NCI-H345 (cell line): Measurements from ENCODE around the gene KDM4B.

Experiments used
- DNase-seq: peaks from one replicate; lab custom pipeline; 2025; lab: John Stamatoyannopoulos, UW

The KDM4B gene

GRCh38 chr19:5035105-5035761 lies 66.3 kb downstream of the KDM4B start:
- DNase-seq, result no peak

GRCh38 chr19:5035793-5036697 lies 67.1 kb downstream of the KDM4B start:
- DNase-seq, result peak; percentile 32

- DNase-seq, result peak; percentile 78
These were observed 68.0 kb downstream of the KDM4B start for GRCh38 chr19:5036698-5037563.

- peak; percentile 91 for DNase-seq
These were observed 69.0 kb downstream of the KDM4B start for GRCh38 chr19:5037936-5038335.

DNA sequence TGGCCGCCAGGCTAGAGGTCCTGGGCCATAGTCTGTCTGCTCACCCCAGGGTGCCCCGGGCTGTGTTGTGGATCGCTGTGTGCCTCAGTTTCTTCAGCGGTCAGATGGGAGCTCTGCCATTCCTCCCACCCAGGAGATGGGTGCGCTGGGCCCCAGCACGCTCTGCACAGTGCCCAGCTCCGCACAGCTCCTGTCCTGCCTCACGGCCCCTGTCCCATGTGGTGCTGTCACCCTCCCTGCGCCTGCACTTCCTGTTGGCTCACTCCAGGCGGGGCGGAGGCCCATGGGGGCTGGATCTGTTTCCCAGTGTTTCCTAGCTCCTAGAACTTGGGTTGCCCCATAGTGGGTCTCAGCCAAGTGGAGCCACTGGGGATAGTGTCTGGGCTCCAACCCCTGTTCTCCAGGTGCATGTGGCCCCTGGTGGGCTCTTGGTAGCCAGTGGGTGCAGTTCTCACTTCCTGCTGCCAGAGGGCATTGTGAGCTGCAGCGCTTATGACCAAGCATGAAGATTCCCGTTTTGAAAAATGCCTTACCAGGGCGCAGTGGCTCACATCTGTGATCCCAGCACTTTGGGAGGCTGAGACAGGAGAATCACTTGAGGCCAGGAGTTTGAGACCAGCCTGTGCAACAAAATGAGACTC lies 69.8 kb downstream of the KDM4B start:
- DNase-seq, result peak; percentile 10

DNA sequence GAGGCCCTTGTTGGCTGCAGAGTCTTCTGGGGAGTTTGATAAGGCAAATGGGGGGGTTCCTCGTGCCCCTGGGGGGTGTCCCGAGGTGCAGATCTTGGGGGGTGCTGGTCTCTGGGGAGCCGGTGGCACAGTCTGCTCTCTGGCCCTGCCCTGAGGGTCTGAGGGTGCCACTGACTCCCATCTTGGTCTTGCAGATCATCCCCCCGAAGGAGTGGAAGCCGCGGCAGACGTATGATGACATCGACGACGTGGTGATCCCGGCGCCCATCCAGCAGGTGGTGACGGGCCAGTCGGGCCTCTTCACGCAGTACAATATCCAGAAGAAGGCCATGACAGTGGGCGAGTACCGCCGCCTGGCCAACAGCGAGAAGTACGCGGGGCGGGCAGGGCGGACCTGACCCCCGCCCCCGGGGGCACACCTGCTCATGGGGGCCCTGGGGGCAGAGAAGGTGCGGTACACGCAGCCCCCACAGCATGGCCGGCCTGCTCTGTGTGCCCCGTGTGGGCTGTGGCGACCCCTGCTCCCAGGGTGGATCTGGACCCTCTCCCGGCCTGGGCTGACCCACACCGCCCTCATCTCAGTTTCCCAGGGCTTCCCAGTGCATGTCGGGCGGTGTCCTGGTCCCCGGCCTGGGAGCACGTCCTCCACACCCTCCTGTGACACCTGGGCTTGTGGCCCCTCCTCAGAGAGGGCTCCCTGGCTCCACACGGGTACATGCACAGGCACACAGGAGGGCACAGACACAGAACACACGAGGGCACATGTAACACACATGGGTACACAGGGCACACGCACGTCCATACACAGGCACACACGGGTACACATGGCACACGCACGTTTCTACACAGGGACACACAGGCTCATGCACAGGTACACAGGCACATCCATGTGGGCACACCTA lies 71.0 kb downstream of the KDM4B start:
- DNase-seq, result no peak

GRCh38 chr19:5040544-5041167 lies 71.7 kb downstream of the KDM4B start:
- DNase-seq, result no peak

DNA sequence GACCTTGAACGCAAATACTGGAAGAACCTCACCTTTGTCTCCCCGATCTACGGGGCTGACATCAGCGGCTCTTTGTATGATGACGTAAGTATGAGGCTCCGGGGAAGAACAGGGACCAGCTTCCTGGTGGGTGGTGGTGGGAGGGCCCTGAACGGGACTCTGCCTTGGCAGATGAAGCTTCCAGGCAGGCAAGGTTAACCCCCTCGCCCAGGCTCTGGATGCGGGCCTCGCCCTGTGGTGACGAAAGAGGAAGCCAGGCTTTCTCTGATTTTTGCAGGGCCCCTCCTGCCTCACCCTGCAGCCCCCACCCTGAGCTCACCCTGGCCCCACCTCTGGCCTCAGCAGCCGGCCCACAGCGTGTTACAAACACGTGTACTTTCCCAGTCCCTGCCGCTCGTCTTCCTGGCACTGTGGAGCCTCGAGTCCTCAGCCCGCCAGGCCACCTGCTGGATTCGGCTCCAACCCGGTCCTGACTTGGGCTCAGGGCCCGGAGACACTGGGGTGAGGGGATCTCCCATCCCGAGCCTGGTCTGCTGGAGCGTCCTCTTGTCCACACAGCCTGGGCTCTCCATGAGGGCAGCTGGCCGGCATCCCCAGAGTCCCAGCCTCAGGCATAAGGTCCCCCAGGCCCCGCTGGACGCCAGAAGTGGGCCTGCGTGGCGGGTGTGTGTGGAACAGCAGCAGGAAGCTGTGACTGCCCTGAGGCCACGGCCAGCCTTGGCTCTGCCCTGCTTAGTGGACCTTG lies 72.4 kb downstream of the KDM4B start:
- DNase-seq, result no peak

- DNase-seq, result no peak
These were observed 72.9 kb downstream of the KDM4B start for GRCh38 chr19:5041913-5042187.

- no peak for DNase-seq
These were observed 73.6 kb downstream of the KDM4B start for GRCh38 chr19:5042556-5042955.

DNA sequence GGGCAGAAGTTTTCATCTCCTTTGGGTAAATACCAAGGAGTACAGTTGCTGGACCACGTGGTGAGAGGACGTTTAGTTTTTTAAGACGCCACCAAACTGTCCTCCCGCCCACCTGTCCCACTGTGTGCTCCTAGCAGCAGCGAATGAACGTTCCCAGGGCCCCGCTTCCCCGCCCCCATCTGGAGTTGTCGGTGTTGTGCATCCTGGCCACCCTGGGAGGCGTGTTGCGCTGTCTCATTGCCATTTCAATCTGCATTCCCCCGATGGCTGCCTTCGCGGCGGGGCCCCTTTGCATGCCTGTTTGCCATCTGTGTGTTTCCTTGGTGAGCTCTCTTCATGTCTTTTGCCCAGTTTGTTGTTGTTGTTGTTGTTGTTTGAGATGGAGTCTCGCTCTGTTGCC lies 76.1 kb downstream of the KDM4B start:
- DNase-seq, result no peak

DNA sequence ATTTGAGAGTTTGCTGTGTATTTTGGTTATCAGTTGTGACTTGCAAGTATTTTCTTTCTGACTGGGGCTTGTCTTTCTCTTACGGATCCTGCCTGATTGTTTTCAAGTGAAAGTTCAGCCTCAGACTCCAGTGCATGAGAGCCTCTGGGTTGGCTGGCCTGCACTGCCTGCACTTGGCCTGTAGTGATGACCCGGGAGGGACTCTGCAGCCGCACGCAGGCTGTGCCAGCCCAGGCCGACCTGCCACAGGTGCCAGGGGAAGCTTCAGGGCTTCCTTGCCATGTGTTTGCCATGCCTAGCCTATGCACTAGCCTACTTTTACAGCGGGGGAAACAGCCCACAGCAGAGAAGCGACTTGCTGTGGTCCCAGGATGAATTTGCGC lies 77.0 kb downstream of the KDM4B start:
- no peak for DNase-seq

DNA sequence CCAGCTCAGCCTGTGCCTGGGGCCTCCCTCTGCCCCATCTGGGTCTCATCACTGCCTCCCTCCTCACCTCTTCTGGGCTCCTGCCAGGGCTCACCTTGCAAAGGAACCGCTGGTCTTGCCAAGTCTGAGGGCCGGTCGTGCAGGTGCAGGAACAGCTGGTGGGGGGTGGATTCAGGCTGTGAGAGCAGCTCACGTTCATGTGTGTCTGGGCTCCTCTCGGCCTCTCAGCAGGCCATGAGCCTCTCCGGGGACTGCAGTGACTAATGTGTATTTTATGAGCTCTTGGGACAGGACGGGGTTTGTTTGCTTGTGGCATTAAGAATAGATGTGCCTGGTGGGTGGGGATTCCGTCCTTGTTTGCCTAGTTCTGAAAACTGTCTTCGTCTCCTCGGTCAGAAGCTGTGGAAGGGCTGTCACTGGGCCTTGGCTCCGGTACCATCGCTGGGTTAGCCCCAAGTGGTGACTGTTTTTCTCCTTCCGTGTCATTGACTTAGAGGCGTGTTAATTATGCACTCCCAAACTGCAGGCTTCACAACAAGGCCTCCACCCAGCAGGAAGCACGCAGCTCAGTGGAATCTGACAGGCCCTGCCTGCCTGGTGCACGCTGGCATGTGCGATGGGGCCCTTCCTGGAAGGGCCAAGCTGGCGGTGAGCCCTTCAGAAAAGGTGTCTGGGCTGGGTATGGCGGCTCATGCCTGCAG lies 77.6 kb downstream of the KDM4B start:
- peak; percentile 96 for DNase-seq

- DNase-seq, result no peak
These were observed 78.5 kb downstream of the KDM4B start for GRCh38 chr19:5047251-5047935.

GRCh38 chr19:5048091-5048726 lies 79.3 kb downstream of the KDM4B start:
- DNase-seq, result peak; percentile 45

GRCh38 chr19:5048727-5049553 lies 80.0 kb downstream of the KDM4B start:
- DNase-seq, result no peak

DNA sequence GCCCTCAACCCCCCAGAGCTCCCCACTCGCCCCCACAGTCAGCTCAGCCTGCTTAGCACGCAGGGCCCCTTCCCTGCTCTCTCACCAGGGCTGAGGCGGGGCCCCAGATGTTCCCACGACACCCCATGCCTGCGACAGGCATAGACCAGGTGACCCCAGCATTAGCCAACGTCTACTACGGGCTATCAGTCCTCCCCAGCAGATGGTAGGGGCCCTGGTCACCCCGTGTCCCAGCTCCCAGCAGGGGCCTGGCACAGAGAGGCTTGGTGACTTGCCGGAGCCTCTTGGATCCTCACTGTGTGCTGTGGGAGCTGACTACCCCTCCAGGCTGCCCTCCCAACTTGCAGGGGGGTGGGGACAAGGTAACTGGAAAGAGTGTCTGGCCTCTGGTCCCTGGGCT lies 80.6 kb downstream of the KDM4B start:
- no peak for DNase-seq
